Measurements from ENCODE around the gene BTRC.
A peak's percentile ranks its signal among the peaks of the same experiment; 100 is the strongest.

Gene BTRC

GRCh38 chr10:101569622-101570427, 215.9 kb downstream of the BTRC start:
- peak; percentile 69 to 78 for DNase-seq

DNA sequence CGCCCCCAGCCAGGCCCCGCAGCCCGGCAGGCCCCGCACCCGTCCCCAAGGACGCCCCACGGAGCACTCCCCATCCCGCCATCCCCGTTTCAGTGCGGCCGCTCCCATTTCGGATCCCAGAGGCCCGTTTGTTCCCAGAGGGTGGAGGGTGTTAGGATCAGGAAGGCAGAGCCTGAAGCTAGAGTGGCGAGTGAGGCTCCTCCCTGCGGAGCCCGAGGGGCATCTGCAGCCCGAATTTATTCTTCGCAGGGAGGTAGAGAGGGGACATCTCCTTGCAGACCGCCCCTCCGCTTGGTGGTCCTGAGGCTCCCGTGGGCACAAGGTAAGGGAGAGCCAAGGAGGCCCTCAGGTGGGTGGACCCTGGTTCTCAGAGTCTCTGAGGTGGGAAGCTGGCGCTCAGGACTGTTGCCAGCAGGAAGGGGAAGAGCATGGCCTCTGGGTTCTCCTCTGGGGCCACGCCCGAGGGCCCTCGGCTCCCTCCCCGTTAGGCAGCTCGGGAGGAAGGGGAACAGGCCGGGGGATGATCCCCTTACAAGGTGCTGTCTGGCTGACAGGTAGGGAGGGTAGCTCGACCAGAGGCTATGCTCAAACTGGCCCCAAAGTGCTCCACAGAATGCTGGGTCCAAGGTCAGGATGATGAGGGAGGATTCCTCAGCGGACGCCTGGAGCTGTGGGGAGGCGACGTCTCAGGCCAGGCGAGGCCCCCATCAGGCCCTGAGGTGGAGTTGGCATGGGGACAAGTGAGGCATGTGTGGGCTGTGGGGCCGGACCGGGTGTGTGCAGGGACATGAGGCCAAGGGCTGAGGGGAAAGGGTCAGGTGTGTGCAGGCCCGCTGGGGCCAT, 216.7 kb downstream of the BTRC start:
- DNase-seq, result peak; percentile 37 to 50

- no peak for DNase-seq
Measured at GRCh38 chr10:101571271-101571925, 217.4 kb downstream of the BTRC start.

- DNase-seq, result no peak
Measured at GRCh38 chr10:101572126-101572525, 218.2 kb downstream of the BTRC start.

DNA sequence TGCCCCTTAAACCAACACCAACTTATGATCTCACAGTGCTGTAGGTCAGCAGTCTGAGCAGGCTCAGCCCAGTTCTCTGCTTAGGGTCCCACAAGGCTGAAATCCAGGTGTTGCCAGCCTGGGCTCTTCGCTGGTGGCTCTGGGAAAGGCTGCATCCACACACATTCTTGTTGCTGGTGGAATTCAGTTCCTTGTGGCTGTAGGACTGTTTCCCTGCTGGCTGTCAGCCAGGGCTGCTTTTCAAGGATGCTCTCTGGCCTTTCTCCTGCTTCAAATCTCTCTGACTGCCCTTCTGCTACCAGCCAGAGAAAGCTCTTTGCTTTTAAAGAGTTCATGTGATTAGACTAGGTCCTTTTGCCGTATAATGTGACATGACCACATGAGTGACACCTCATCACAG, 218.8 kb downstream of the BTRC start:
- DNase-seq, result no peak

- no peak for DNase-seq
Measured at GRCh38 chr10:101573885-101574753, 220.2 kb downstream of the BTRC start.

DNA sequence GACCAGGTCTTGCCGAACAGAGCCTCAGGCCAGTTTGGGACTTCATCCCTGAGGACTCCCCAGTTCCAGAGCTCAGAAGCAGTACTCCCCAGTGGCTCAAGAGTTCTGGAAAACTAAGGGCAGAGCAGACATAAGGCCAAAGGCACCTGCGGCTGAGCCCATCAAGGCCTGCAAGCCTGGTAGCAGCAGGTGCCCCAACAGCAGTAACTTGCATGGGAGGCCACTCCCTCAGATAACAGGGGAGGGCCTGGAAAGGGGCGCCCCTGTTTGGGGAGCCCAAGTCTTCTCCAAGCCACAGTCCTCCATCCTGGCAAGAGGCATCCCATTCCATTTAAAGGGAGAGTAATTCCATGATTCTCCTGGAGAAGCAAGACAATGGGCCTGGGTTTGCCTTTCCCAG, 221.1 kb downstream of the BTRC start:
- DNase-seq, result no peak

- no peak for DNase-seq
Measured at GRCh38 chr10:101575580-101576210, 221.7 kb downstream of the BTRC start.

- DNase-seq, result no peak
Measured at GRCh38 chr10:101576211-101576863, 222.4 kb downstream of the BTRC start.

DNA sequence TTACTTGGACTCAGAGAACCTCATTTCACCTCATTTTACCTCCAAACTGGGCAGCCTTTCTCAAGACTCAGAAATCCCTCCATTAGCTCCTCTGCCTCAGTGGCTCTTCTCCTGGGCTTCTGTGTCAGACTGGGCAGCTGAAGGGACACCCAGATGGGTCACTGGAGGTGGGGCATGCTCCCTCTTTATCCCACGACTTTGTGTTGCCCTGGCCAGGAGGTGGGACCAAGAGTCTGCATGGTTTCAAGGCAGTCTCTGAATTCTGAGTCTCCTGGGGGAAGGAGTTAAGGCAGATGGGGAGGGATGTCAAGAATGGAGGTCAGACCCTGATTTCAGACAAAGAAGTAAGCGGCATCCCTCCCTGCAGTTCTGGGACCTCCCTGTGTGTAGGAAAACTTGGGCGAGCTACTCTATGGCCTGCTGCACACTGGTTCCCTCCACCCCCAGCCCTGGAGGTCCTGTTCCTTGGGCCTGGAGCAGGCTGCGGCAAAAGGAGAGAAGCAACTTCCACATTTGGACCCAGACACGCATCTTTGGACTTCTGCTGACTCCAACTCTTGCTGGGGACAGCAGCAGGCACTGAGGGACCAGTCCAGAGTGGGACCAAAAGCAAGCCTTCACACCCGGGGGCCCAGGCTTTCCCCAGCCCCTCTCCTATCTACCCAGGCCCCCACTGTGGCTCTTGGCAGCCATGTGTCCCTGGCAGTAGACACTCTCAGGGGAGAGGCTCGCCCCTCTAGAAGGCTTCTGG, 223.3 kb downstream of the BTRC start:
- DNase-seq, result no peak

DNA sequence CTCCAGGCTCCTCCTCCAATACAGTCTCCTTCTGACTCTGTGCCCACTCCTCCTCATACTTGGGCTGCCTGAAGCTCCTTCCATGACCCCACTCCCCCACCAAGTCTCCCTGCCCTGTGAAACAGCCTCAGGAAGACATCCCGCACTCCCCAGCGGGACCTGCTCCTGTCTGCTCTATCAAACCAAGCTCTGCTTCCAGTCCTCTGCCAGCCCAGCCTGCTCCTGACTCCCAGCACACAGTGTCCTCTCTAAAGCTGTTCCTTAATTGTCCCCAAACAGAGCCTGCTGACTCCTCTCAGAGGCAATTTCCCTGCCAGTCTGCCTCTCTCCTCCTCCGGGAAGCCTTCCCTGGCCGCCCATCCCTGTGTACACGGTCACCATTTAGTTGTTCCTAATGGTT, 224.2 kb downstream of the BTRC start:
- no peak for DNase-seq

DNA sequence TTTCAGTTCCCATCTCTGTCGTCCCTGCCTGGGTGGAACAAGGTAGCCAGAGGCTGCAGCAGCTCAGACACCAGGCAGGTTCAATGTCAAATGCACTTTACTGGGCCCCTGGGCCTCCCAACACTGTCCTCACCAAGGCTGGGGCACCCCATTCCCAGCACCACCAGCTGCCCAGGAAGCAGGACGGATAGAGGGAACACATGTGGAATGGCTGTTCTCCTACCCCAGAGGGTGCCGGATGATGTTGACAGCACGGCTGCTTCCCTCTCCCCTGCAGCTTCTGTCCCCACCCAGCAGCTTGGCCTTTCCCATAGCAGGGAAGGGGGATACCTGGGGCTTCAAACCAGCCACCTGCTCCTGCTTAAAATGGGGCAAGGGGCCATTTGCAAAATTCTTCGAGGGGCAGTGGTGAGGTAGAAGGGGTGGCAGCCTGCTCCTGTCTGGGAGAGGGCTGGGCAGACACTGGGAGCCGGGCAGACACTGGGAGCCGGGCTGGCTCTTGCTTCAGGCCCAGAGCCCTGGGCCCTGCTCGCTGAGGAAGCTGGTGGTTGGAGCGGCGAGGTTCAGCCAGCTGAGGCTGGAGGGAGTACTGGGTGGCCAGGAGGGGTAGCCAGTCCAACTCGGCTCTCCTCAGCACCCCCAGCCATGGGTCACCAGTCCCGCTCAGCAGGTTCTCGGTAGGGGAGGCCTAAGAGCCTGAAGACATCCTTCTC, 225.0 kb downstream of the BTRC start:
- DNase-seq, result no peak

DNA sequence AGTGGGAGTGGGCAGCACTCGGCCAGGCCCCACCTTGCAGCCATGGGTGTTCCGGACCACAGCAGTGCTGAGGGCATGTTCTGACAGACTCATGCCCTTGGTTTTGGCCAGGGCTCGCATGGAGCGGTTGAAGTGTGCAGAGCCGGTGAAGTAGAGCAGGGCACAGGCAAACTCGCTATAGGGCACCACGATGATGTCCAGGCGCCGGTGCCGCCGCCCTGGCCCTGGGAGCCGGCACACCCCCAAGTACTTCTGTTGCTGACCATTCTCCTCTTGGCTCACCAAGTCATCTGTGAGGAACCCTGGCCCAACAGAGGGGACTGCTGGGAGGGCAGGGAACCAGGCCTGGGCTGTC, 225.5 kb downstream of the BTRC start:
- no peak for DNase-seq

- no peak for DNase-seq
Measured at GRCh38 chr10:101580486-101581399, 226.8 kb downstream of the BTRC start.

DNA sequence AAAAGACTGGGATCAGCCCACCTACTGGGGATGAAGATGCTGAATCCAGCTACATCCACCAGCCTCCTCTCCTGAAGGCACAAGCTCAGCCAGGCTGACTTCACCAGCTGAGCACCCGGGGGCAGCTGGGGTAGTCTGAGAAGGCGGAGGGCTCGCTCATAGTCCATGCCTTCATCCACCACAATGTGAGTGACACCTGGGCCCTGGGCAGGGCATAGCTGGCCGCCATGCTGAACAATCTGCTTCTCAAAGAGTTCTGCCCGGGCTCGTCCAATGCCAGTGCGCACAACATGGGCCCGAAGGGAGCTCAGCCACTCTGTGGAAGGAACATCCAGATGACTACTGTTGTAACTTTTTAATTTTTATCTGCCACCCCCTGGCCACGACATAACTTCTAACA, 231.9 kb downstream of the BTRC start:
- no peak for DNase-seq

DNA sequence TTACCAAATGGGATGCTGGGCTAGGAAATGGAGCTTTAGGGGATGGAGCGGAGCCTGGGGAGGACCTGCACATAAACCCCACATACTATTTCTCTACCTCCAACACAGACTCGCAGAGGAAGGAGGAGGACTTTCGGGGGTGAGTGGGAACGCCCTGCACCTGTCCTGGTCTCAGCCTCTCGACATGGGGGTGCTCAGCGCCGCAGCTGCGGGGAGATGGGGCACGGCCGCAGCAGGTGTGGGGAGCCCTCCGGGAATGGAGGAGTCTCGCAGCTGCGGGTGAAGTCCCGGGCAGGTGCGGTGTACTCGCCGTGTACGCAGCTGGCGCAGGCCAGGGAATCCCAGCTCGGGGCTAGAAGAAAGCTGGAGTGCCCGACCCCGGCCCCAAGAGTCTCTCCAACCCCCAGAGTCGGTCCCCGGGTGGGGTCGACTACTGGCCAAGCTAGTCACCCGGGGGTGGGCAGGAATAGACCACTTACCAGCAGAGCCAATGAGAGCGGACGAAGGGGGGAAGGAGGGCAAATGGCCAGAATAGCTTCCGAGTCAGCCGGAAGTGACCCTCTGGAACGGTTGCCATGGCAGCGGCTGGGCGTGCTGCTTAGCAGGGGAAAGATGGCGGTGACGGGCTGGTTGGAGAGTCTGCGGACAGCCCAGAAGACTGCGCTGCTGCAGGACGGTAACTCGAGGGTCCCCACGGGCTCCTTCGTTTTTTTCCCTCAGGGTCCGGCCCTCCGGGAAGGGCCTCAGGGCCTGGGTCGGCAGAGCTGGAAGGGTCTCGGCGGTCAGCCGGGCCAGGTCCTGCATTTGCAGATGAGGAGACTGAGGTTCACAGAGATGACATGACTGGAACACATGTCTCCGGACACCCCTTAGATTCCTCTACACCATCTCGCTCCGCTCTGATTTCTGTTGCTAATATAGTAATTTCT, 234.0 kb downstream of the BTRC start, which contains the start of the genes DPCD and POLL:
DPCD (plus strand) TSS at position 597 of the 929 bp plus-strand sequence; CDS start at position 613, 16 bp downstream.
POLL (minus strand) TSS at position 533 of the 929 bp plus-strand sequence. CDS start 897 bp downstream, outside the sequence.
- peak; percentile 92 to 96 for DNase-seq

GRCh38 chr10:101588879-101589278, 234.9 kb downstream of the BTRC start:
- no peak for DNase-seq

Data from inflammatory macrophage (primary cell).